ENCODE data around the gene NOP16.
"Not testable (repeated sequence)": the region's sequence is repeated elsewhere in the genome, so short reads cannot be mapped to it uniquely, and the experiment has no call there.

NOP16 gene

GRCh38 chr5:176412517-176413254 is 24.3 kb upstream of the NOP16 start:
- in situ Hi-C loops (cut with MboI; ENCODE audit: low pct_unique_long_range_greater_than_20kb, low sequenced_read_pairs) = no loop called here
- no peak for DNase-seq

GRCh38 chr5:176410486-176411180 is 22.2 kb upstream of the NOP16 start:
- in situ Hi-C loops (cut with MboI; ENCODE audit: low pct_unique_long_range_greater_than_20kb, low sequenced_read_pairs) = no loop called here
- no peak for DNase-seq

- in situ Hi-C loops (cut with MboI; ENCODE audit: low pct_unique_long_range_greater_than_20kb, low sequenced_read_pairs) = no loop called here
- DNase-seq = no peak
Observed at GRCh38 chr5:176409765-176410164, 21.4 kb upstream of the NOP16 start.

GRCh38 chr5:176408590-176408989 is 20.2 kb upstream of the NOP16 start:
- in situ Hi-C loops (cut with MboI; ENCODE audit: low pct_unique_long_range_greater_than_20kb, low sequenced_read_pairs) = no loop called here
- no peak for DNase-seq

GRCh38 chr5:176408252-176408573 is 19.8 kb upstream of the NOP16 start:
- in situ Hi-C loops (cut with MboI; ENCODE audit: low pct_unique_long_range_greater_than_20kb, low sequenced_read_pairs); DNase-seq: not testable (repeated sequence)

DNA sequence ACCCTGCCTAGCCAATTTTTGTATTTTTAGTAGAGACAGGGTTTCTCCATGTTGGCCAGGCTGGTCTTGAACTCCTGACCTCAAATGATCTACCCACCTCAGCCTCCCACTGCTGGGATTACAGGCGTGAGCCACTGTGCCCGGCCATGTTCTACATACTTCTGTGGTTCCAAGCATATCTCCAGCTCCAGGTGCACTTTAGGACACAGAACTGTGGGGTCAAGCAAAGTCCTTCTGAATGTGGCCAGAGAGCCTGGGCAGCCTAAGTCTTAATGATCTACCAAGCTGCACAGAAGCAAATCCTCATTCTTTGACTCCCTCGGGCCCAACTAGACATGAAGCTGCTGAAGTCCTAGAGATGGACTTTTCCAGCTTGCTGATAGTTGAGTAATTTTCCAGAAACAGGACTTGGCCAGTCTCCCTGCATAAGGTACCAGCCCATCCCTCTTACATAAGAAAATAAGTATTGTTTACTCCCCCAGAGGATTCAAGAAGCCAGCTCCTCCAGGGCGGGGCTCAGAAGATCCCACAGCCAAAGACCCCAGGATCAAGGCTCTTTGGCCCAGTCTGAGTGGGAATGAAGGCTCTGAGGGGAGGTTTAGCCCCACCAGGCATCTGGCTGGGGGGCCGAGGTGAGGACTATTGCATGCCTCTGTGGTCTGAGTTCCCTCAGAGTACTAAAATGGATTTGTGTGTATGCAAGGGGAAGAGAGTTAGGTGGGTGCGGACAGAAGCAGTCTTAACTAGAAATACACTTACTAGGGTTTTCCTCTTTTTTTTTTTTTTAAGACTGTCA is 19.3 kb upstream of the NOP16 start:
- in situ Hi-C loops (cut with MboI; ENCODE audit: low pct_unique_long_range_greater_than_20kb, low sequenced_read_pairs) = no loop called here
- no peak for DNase-seq

DNA sequence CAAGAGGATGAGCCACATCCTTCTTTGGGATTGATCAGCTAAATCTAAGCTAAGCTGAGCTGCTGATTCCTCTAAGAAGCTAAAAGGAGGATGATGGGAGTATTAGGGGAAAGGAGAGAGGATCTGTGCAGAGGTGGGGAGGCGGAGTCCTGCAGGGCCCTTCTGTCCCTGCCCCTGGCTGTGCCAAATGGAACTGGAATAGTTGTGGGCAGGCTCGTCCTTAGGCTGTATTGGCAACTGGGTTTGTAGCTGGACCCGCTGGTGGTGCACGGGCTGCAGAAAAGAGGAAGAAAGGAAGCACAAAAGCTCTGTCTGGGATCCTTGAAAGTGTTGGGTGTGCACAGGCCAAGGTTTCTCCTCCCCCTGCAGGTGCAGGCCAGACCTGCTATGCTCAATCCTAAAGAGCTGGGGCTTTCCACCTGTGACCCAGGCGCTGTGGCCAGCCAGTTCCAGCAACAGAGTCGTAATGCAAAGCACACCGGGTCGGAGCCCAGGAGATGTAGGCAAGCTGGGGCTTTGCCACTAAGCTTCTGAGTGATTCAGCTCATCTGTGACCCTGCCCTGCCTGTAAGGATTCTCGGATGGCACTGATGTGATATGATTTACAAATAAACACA is 18.1 kb upstream of the NOP16 start:
- in situ Hi-C loops (cut with MboI; ENCODE audit: low pct_unique_long_range_greater_than_20kb, low sequenced_read_pairs) = no loop called here
- no peak for DNase-seq

GRCh38 chr5:176405656-176406435 is 17.4 kb upstream of the NOP16 start:
- in situ Hi-C loops (cut with MboI; ENCODE audit: low pct_unique_long_range_greater_than_20kb, low sequenced_read_pairs) = no loop called here
- no peak for DNase-seq

- in situ Hi-C loops (cut with MboI; ENCODE audit: low pct_unique_long_range_greater_than_20kb, low sequenced_read_pairs) = no loop called here
- no peak for DNase-seq
Observed at GRCh38 chr5:176401281-176402205, 13.1 kb upstream of the NOP16 start.

DNA sequence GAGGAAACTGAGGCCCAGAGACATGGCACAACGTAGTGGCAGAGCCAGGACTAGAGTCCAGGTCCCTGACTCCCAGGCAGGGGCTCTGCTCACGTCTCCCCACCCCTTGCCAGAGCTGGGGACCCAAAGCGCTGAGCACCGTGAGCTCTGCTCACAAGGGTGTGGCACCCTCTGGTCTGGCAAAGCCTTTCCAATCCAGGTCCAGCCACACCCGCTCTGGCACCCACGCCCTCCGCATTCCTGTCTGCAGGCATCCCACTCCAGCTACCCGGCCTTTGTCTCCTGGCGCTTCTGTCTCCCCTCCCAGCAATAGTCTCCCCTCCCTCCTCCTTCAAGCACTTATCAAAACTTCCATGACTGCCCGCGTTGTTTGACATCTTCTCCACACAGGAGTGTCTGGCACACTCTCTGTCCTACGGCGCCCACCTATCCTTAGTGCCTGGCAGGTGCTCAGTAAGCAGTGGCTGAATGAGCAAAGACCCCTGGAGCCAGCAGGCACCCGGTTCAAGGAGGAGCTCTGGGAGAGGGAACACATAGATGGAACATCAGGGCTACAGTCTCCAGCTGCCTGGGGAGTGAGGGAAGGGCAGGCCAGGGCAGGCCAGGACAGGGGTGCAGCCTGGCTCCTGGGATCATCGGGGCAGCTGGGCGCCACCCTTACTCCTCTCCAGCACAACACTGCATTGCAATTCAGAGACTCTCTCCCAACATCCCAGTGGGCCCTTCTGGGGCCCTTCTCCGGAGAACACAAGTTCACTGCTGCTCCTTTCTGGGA is 12.2 kb upstream of the NOP16 start:
- in situ Hi-C loops (cut with MboI; ENCODE audit: low pct_unique_long_range_greater_than_20kb, low sequenced_read_pairs) = no loop called here
- DNase-seq = no peak

DNA sequence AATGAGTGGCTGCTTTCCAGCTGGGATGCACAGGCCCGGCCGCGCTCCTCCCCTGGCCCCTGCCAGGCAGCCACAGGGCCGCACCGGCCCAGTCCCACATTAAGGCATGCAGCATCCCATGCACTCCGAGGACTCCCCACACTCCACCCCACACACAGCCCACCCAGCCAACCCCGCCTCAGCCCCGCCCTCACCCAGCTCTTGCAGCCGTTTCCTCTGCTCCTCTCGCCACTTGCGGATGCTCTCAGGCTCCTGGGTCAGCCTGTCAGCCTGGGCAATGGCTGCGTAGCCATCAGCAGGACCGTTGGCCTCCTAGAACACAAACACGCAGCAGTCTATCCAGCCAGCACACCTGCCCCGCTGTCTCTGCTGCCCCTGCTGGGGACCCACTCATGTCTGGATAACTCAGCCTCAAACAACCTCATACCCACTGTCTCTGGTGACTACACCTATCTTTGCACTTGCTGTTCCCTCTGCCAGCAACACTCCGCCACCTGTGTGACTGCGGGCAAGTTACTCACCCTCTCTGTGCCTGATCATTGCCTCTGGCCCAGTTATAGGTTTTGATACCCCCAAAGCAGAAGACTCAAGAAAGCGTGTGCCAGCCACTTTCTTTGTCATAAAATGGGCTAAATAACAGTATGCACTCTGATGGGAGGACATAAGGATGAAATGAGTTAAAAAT is 9.5 kb upstream of the NOP16 start:
- in situ Hi-C loops (cut with MboI; ENCODE audit: low pct_unique_long_range_greater_than_20kb, low sequenced_read_pairs) = no loop called here
- no peak for DNase-seq

- in situ Hi-C loops (cut with MboI; ENCODE audit: low pct_unique_long_range_greater_than_20kb, low sequenced_read_pairs) = no loop called here
Observed at GRCh38 chr5:176396330-176396729, 7.9 kb upstream of the NOP16 start.

GRCh38 chr5:176394881-176395675 is 6.7 kb upstream of the NOP16 start:
- DNase-seq = no peak
- in situ Hi-C loops (cut with MboI; ENCODE audit: low pct_unique_long_range_greater_than_20kb, low sequenced_read_pairs) = no loop called here

More at GRCh38 chr5:176396330-176396729, 7.9 kb upstream of the NOP16 start:
- no peak for DNase-seq

- DNase-seq = no peak
- in situ Hi-C loops (cut with MboI; ENCODE audit: low pct_unique_long_range_greater_than_20kb, low sequenced_read_pairs) = no loop called here
Observed at GRCh38 chr5:176394096-176394495, 5.7 kb upstream of the NOP16 start.

DNA sequence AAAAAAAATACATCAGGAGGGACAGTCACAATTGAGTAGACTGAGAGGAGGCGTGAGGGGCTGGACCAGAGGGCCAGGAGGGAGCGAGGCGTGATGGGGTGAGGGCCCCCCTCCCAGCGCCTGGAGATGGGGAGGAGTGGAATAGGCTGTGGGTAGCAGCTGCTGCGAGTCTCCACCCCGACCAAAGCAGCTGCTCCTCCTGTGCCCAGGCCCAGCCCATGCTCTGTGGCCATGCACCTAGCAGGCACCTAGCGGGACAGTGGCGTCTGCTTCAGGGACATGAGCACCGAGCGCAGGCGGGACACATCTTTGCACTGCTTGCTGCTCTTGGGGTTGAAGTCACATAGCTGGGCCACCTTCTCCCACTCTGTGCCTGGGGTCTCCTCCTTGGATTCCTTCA is 4.1 kb upstream of the NOP16 start:
- in situ Hi-C loops (cut with MboI; ENCODE audit: low pct_unique_long_range_greater_than_20kb, low sequenced_read_pairs) = no loop called here
- DNase-seq = no peak

GRCh38 chr5:176391999-176392398 is 3.6 kb upstream of the NOP16 start:
- DNase-seq = peak; percentile 78

More at GRCh38 chr5:176391999-176392398, 3.6 kb upstream of the NOP16 start:
- in situ Hi-C loops (cut with MboI; ENCODE audit: low pct_unique_long_range_greater_than_20kb, low sequenced_read_pairs) = no loop called here

All from KBM-7 (cell line).